Trophoblast cell (in vitro differentiated cells and primary cell): ENCODE results near the gene NOXA1.

Experiments used
- DNase-seq, 2 donors: peaks; one replicate each; pipeline ENCODE4 v3.0.0-alpha.2; 2016
- H2AFZ ChIP-seq: 2 replicates; pipeline ENCODE4 v1.6.1; 2013; ENCODE audit warnings: low read length, moderate library complexity, mild to moderate bottlenecking; ENCODE audit not compliant: insufficient read depth, poor library complexity
- H2AK5ac ChIP-seq: 2 replicates; pipeline ENCODE4 v1.6.1; 2013; ENCODE audit warnings: mild to moderate bottlenecking, low read length
- H2BK120ac ChIP-seq: 2 replicates; pipeline ENCODE4 v1.6.1; 2013; ENCODE audit warnings: low read length, mild to moderate bottlenecking, moderate library complexity; ENCODE audit not compliant: insufficient read depth, poor library complexity
- H2BK12ac ChIP-seq: 2 replicates; pipeline ENCODE4 v1.6.1; 2013; ENCODE audit warnings: mild to moderate bottlenecking, low read length, moderate library complexity
- H2BK5ac ChIP-seq: 2 replicates; pipeline ENCODE4 v1.6.1; 2013; ENCODE audit warnings: low read length, low read depth, moderate library complexity, mild to moderate bottlenecking; ENCODE audit not compliant: poor library complexity
- H3K14ac ChIP-seq: 2 replicates; pipeline ENCODE4 v1.6.1; 2013; ENCODE audit warnings: mild to moderate bottlenecking, low read length
- H3K18ac ChIP-seq: 2 replicates; pipeline ENCODE4 v1.6.1; 2013; ENCODE audit warnings: mild to moderate bottlenecking, low read length
- H3K23ac ChIP-seq: 2 replicates; pipeline ENCODE4 v1.6.1; 2013; ENCODE audit warnings: low read length
- H3K27ac ChIP-seq: 2 replicates; pipeline ENCODE4 v1.5.1; 2013; ENCODE audit warnings: low read depth, mild to moderate bottlenecking, inconsistent platforms, low read length, moderate library complexity
- H3K27me3 ChIP-seq: 2 replicates; pipeline ENCODE4 v1.6.1; 2013; ENCODE audit warnings: inconsistent platforms, mild to moderate bottlenecking, low read length, moderate library complexity; ENCODE audit not compliant: insufficient read depth
- H3K36me3 ChIP-seq, 2 experiments: 1 replicate in 1 of 2; 2 replicates in 1 of 2; pipeline ENCODE4 v1.6.1; 2013; ENCODE audit warnings: low read length in 2 of 2, mild to moderate bottlenecking in 2 of 2, moderate library complexity in 1 of 2; ENCODE audit not compliant: insufficient read depth in 2 of 2, control insufficient read depth in 1 of 2
- H3K4ac ChIP-seq: 2 replicates; pipeline ENCODE4 v1.6.1; 2013; ENCODE audit warnings: low read depth, mild to moderate bottlenecking, low read length, moderate library complexity
- H3K4me1 ChIP-seq, 2 experiments: 1 replicate in 1 of 2; 2 replicates in 1 of 2; pipeline ENCODE4 v1.6.1; 2013; ENCODE audit warnings: low read length in 2 of 2, mild to moderate bottlenecking in 2 of 2, moderate library complexity in 1 of 2; ENCODE audit not compliant: insufficient read depth in 2 of 2, control insufficient read depth in 1 of 2
- H3K4me2 ChIP-seq: 2 replicates; pipeline ENCODE4 v1.6.1; 2013; ENCODE audit warnings: inconsistent platforms, mild to moderate bottlenecking, low read length, moderate library complexity
- H3K4me3 ChIP-seq: 2 replicates; pipeline ENCODE4 v1.5.1; 2013; ENCODE audit warnings: mild to moderate bottlenecking, low read depth, low read length, inconsistent platforms
- H3K79me1 ChIP-seq: one replicate; pipeline ENCODE4 v1.6.1; 2013; ENCODE audit warnings: low read length
- H3K79me2 ChIP-seq: 2 replicates; pipeline ENCODE4 v1.6.1; 2013; ENCODE audit warnings: low read length, mild to moderate bottlenecking; ENCODE audit not compliant: control insufficient read depth, insufficient read depth, poor library complexity
- H3K9ac ChIP-seq: 2 replicates; pipeline ENCODE4 v1.6.1; 2013; ENCODE audit warnings: mild to moderate bottlenecking, low read length
- H3K9me3 ChIP-seq: 2 replicates; pipeline ENCODE4 v1.6.1; 2013; ENCODE audit warnings: low read depth, mild to moderate bottlenecking, control low read depth, inconsistent platforms, low read length; ENCODE audit not compliant: insufficient read depth
- H4K12ac ChIP-seq: 2 replicates; pipeline ENCODE4 v1.6.1; 2013; ENCODE audit warnings: low read depth, mild to moderate bottlenecking, low read length, moderate library complexity
- H4K8ac ChIP-seq: 2 replicates; pipeline ENCODE4 v1.6.1; 2013; ENCODE audit warnings: low read depth, mild to moderate bottlenecking, low read length, moderate library complexity
- H4K91ac ChIP-seq: one replicate; pipeline ENCODE4 v1.6.1; 2013; ENCODE audit warnings: low read depth, mild to moderate bottlenecking, low read length, moderate library complexity
- WGBS: extraction: QIAGEN DNeasy Blood & Tissue Kit; methylation state at CpG from one replicate; pipeline ENCODE4 v1.1.7; 2013; ENCODE audit warnings: missing lambda C conversion rate; ENCODE audit not compliant: insufficient read length, insufficient coverage; ENCODE audit errors: extremely low coverage; 5-methylcytosine and 5-hydroxymethylcytosine counted together

Gene NOXA1

DNA sequence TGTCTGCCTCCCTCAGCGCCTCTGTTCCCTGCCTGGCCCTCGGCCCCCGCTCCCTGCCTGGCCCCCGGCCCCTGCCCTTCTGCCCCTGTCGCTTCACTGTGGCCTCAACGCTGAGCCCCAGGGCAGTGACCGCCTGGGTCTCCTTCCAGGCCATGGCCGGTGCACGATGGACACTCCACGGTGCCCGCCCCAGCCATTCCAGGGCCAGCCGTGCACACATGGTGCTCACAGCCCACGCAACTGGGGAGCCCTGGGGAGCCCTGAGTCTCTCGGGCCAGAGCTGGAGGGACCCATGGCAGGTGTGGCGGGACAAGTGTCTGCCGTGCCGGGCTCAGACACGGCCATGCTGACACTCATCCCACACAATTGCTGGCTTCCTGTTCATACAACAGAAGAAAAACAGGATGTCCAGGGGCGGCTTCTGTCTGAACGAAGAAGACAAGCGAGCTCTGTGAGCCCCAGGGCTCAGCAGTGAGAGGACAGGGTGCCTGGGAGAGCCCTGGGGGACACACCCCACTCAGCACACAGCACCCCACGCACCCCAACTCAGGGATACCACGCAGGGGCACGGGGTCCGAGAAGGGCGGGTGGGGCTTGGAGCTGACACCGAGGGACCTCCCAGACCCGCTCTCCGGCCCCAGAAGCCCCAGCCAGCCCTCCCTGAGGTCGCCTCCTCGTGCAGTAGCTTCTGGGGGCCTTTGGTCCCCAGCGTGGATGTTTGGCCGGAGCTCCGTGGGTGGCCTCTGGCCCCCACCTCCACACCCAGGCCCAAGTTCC lies 35.9 kb upstream of the NOXA1 start:
- Histone ChIP-seq H3K27me3 (no peaks in the 10 kb centered on the region), H3K4ac (no peak overlapping the region), H3K4me2 (no peak overlapping the region), H2BK12ac (no peak overlapping the region), H3K4me3 (no peak overlapping the region), H2BK5ac (no peak overlapping the region), H2AK5ac (no peak overlapping the region), H2AFZ (no peak overlapping the region), H3K4me1 (no peaks in the 10 kb centered on the region), H3K9me3 (no peaks in the 10 kb centered on the region), H4K12ac (no peak overlapping the region), H3K27ac (no peak overlapping the region), H3K36me3 (no peaks in the 10 kb centered on the region), H3K14ac (no peak overlapping the region), H3K18ac (no peak overlapping the region), H2BK120ac (no peak overlapping the region), H3K79me2 (no peaks in the 10 kb centered on the region), H4K8ac (no peak overlapping the region), H3K9ac (no peak overlapping the region), H3K79me1 (no peaks in the 10 kb centered on the region), H3K23ac (no peak overlapping the region), H4K91ac (no peak overlapping the region)
- no peak for DNase-seq
- WGBS, result no CpG with 5 or more reads among the region's 34 CpGs

DNA sequence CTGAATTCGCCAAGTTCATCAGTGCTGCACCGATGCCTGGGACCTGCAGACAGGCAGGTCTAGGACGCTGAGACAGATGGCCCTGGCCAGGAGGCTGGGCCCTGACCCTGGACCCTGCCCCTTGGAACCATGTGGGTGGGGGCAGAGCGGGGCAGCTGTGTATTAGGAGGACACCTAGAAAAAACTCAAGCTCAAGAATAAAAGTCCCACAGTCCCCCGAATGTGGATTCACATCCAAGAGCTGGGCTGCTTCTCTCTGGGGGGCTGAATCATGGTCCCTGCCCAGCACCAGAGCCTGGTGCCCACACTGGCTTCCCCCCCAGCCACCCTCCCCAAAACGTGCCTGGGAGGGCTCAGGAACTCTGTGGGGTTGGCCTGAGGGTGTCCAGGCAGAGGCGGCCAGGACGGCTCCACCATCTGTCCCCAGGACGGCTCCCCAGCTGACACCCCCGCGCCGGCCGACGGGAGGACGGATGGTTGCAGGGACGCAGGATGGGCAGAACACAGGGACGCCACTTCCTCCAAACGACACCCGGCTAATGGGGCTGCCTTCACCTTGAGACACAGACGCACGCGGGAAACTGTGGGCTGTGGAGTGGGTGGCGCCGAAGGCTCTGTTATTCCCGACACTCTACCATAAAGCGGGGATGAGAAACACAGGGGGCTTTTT lies 35.2 kb upstream of the NOXA1 start:
- no peak overlapping the region for H2BK5ac ChIP-seq
- H4K12ac ChIP-seq, result no peak overlapping the region
- H3K4ac ChIP-seq, result no peak overlapping the region
- H3K18ac ChIP-seq, result no peak overlapping the region
- no peaks in the 10 kb centered on the region for H3K4me1 ChIP-seq
- H2BK12ac ChIP-seq, result no peak overlapping the region
- H3K79me1 ChIP-seq, result no peaks in the 10 kb centered on the region
- no peak overlapping the region for H2BK120ac ChIP-seq
- H3K27me3 ChIP-seq, result no peaks in the 10 kb centered on the region
- no peaks in the 10 kb centered on the region for H3K9me3 ChIP-seq
- H2AFZ ChIP-seq, result no peak overlapping the region
- no peak overlapping the region for H2AK5ac ChIP-seq
- no peak overlapping the region for H4K8ac ChIP-seq
- no peaks in the 10 kb centered on the region for H3K79me2 ChIP-seq
- H3K4me3 ChIP-seq, result no peak overlapping the region
- H3K4me2 ChIP-seq, result no peak overlapping the region
- WGBS, result no CpG with 5 or more reads among the region's 26 CpGs
- no peak overlapping the region for H3K27ac ChIP-seq
- H3K9ac ChIP-seq, result no peak overlapping the region
- no peak overlapping the region for H4K91ac ChIP-seq
- no peak for DNase-seq
- no peak overlapping the region for H3K23ac ChIP-seq
- H3K36me3 ChIP-seq, result no peaks in the 10 kb centered on the region
- no peak overlapping the region for H3K14ac ChIP-seq

DNA sequence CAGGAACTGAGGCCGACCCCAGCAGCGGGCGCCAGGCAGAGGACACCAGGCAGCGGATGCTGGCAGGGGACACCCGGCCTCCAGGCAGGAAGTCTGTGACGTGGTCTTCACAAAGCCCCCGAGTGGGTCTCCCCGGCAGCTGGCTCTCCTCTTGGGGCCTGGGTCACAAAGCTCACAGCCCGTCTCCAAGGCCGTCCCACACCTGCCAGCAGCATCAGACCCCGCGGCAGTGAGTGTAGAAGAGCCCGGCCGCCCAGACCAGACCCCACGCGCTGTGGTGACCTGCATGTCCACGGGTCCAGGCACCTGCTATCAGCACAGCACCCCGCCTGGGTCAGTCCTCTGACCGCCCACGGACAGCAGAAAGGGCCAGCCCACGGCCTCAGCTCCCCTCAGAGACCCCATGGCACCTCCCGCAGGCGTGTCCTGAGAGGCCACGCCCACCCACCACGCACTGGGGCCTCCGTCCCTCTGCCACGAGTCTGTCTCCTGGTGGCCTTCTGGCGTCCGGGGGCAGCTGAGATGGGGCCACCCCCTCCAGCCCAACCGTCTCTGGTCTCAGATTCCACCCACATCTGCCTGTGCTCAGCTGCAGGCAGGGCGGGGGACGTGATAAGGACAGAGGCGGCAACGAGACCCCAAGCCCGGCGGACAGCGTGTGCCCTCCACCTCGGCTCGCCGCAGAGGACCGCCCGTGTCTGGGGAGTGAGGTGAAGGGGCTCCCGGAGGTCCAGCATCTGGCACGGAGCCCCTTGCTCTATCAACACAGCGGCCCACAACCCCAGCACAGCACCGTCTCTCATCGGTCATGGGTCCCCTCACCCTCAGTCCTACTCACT lies 34.4 kb upstream of the NOXA1 start:
- WGBS, result no CpG with 5 or more reads among the region's 47 CpGs
- no peak overlapping the region for H4K8ac ChIP-seq
- H3K27ac ChIP-seq, result no peak overlapping the region
- no peak overlapping the region for H3K18ac ChIP-seq
- no peaks in the 10 kb centered on the region for H3K36me3 ChIP-seq
- no peaks in the 10 kb centered on the region for H3K9me3 ChIP-seq
- no peak overlapping the region for H3K23ac ChIP-seq
- H4K91ac ChIP-seq, result no peak overlapping the region
- H3K79me2 ChIP-seq, result no peaks in the 10 kb centered on the region
- H3K4me1 ChIP-seq, result no peaks in the 10 kb centered on the region
- no peak overlapping the region for H4K12ac ChIP-seq
- H3K9ac ChIP-seq, result no peak overlapping the region
- H3K79me1 ChIP-seq, result no peaks in the 10 kb centered on the region
- no peak for DNase-seq
- H3K4ac ChIP-seq, result no peak overlapping the region
- no peak overlapping the region for H2BK5ac ChIP-seq
- no peak overlapping the region for H3K4me3 ChIP-seq
- H2AFZ ChIP-seq, result no peak overlapping the region
- H3K14ac ChIP-seq, result no peak overlapping the region
- H3K27me3 ChIP-seq, result no peaks in the 10 kb centered on the region
- H2BK12ac ChIP-seq, result no peak overlapping the region
- H2AK5ac ChIP-seq, result no peak overlapping the region
- no peak overlapping the region for H2BK120ac ChIP-seq
- H3K4me2 ChIP-seq, result no peak overlapping the region

DNA sequence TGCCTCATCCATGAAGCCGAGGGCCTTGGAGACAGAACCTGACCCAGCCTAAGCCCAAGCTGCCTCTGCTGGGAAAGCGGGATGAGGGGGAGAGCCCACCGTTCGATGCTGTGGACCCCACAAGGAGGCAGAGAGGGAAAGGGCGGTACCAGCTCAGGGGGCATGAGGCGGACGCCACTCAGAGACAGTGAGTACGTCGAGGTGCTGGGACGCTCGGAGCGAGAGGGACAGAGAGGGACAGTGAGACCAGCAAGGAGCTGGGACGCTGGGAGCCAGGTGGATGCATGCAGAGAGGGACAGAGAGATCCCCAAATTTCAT lies 33.8 kb upstream of the NOXA1 start:
- Histone ChIP-seq H3K27me3 (no peaks in the 10 kb centered on the region), H3K4me3 (no peak overlapping the region), H3K4me1 (no peaks in the 10 kb centered on the region), H3K9me3 (no peaks in the 10 kb centered on the region), H2BK120ac (no peak overlapping the region), H3K79me2 (no peaks in the 10 kb centered on the region), H2BK12ac (no peak overlapping the region), H4K91ac (no peak overlapping the region), H2BK5ac (no peak overlapping the region), H3K4ac (no peak overlapping the region), H3K18ac (no peak overlapping the region), H4K12ac (no peak overlapping the region), H3K36me3 (no peaks in the 10 kb centered on the region), H3K14ac (no peak overlapping the region), H3K4me2 (no peak overlapping the region), H3K79me1 (no peaks in the 10 kb centered on the region), H3K27ac (no peak overlapping the region), H2AK5ac (no peak overlapping the region), H4K8ac (no peak overlapping the region), H3K9ac (no peak overlapping the region), H2AFZ (no peak overlapping the region), H3K23ac (no peak overlapping the region)
- WGBS, result no CpG with 5 or more reads among the region's 13 CpGs
- no peak for DNase-seq
